K562 (cell line): Measurements from ENCODE around the gene OR4F15. TPM values are rescaled to one million over a fixed set of nuclear protein-coding genes. Genes with fewer than 3 reads are reported as not detected.
"Not testable (repeated sequence)": the region's sequence is repeated elsewhere in the genome, so short reads cannot be mapped to it uniquely, and the experiment has no call there.

Experiments used
- ATAC-seq: fragments of 200-7000 bp; cut with Tn5 transposase; 3 replicates; pipeline ENCODE4 v1.9.1; 2020; ENCODE audit warnings: moderate library complexity
- BruUV-seq: library from RNA; stranded (reverse); fragments of 400-500 nt; replicated peaks from 2 replicates; lab custom pipeline; 2021; lab: Mats Ljungman, UMichigan
- CTCF ChIA-PET: fragments of 300-600 bp; formaldehyde crosslinking; extraction: SDS; loops from one replicate; lab custom pipeline; 2021; ENCODE audit warnings: low intra/inter-chr PET ratio; lab: Yijun Ruan, JAX
- POLR2A ChIA-PET: fragments of 300-600, 350-650 bp; sonication (Branson Sonifier 250); formaldehyde crosslinking; extraction: SDS; loops from one replicate; lab custom pipeline; 2021; ENCODE audit warnings: antibody characterized with exemption, inconsistent platforms; lab: Yijun Ruan, JAX
- DNase-seq, 4 experiments: peaks; one replicate each; pipeline versions ENCODE4 v3.0.0 to v3.0.0-alpha.2; 2011 to 2018; ENCODE audit warnings: low spot score in 3 of 4, mixed read lengths in 3 of 4; ENCODE audit errors: extremely low read depth in 1 of 4
- FAIRE-seq: peaks from 2 replicates; lab custom pipeline; 2011; peaks lifted over from hg19 to GRCh38; lab: Jason Lieb, UNC
- H2AFZ ChIP-seq: 2 replicates; pipeline ENCODE4 v1.6.0; 2011; ENCODE audit warnings: low read depth, low read length, control low read depth, inconsistent platforms
- H3K27ac ChIP-seq: fragments of 200-600 bp; 3 replicates; pipeline ENCODE4 v1.8.0; 2011; ENCODE audit warnings: low read depth, mild to moderate bottlenecking, control low read depth, inconsistent platforms, low read length, moderate library complexity, mixed read lengths; ENCODE audit errors: extremely low read depth
- H3K27me3 ChIP-seq, 2 experiments: fragments of 300-600 bp in 1 of 2; 2 replicates in 1 of 2; 3 replicates in 1 of 2; pipeline versions ENCODE4 v1.6.0 to v1.8.0; 2011; ENCODE audit warnings: inconsistent platforms in 2 of 2, low read length in 2 of 2, mild to moderate bottlenecking in 1 of 2, mixed read lengths in 1 of 2, moderate library complexity in 1 of 2; ENCODE audit not compliant: control insufficient read depth in 2 of 2, insufficient read depth in 2 of 2
- H3K36me3 ChIP-seq: fragments of 300-600 bp; 3 replicates; pipeline ENCODE4 v1.8.0; 2011; ENCODE audit warnings: mild to moderate bottlenecking, low read length, inconsistent platforms; ENCODE audit not compliant: control insufficient read depth, insufficient read depth
- H3K4me1 ChIP-seq, 2 experiments: fragments of 200-600 bp in 1 of 2; replicated peaks in 1 of 2; 2 replicates in 1 of 2; 3 replicates in 1 of 2; pipeline versions ENCODE4 v1.5.1 to v1.8.0; 2011; ENCODE audit warnings: inconsistent platforms in 2 of 2, low read length in 2 of 2, mild to moderate bottlenecking in 1 of 2, mixed read lengths in 1 of 2, moderate library complexity in 1 of 2; ENCODE audit not compliant: control insufficient read depth in 2 of 2, insufficient read depth in 2 of 2
- H3K4me2 ChIP-seq: 2 replicates; pipeline ENCODE4 v1.6.1; 2011; ENCODE audit warnings: low read length, control low read depth, inconsistent platforms, mixed read lengths; ENCODE audit not compliant: insufficient read depth
- H3K4me3 ChIP-seq: fragments of 200-600 bp; sonication (generic), shearing (Covaris generic); 2 replicates; pipeline ENCODE4 v1.5.1; 2016; ENCODE audit warnings: control low read depth, inconsistent platforms
- H3K79me2 ChIP-seq: fragments of 200-600 bp; 3 replicates; pipeline ENCODE4 v1.8.0; 2011; ENCODE audit warnings: low read length, inconsistent platforms; ENCODE audit not compliant: control insufficient read depth, insufficient read depth
- H3K9ac ChIP-seq, 2 experiments: 2 replicates each; pipeline versions ENCODE4 v1.6.0 to v1.6.1; 2011; ENCODE audit warnings: low read depth in 2 of 2, low read length in 2 of 2, control low read depth in 1 of 2, inconsistent platforms in 1 of 2, mild to moderate bottlenecking in 1 of 2, mixed read lengths in 1 of 2; ENCODE audit not compliant: insufficient read depth in 1 of 2
- H3K9me1 ChIP-seq: one replicate; pipeline ENCODE4 v1.6.0; 2011; ENCODE audit warnings: inconsistent platforms, mild to moderate bottlenecking, low read length, moderate library complexity; ENCODE audit not compliant: control insufficient read depth, insufficient read depth
- H3K9me3 ChIP-seq: replicated peaks from 2 replicates; pipeline ENCODE4 v1.5.1; 2011; ENCODE audit warnings: low read depth, low read length, inconsistent platforms; ENCODE audit not compliant: control insufficient read depth, insufficient read depth
- H4K20me1 ChIP-seq: replicated peaks from 2 replicates; pipeline ENCODE4 v1.6.1; 2011; ENCODE audit warnings: low read length, inconsistent platforms, mixed read lengths; ENCODE audit not compliant: control insufficient read depth, insufficient read depth
- WGBS: fragments of 100-300 bp; shearing (Covaris generic); methylation state at CpG from one replicate; pipeline ENCODE4 v1.1.6; 2016; ENCODE audit warnings: low coverage, mixed read lengths; ENCODE audit not compliant: insufficient coverage; ENCODE audit errors: missing lambda C conversion rate; 5-methylcytosine and 5-hydroxymethylcytosine counted together
- in situ Hi-C: fragments of 300-500 bp; cut with MboI; formaldehyde crosslinking; loops from 4 replicates; pipeline ENCODE4 v1.15.0; 2018; ENCODE audit warnings: inconsistent platforms, mixed read lengths
- intact Hi-C: fragments of 100-400 bp; cut with micrococcal nuclease; formaldehyde crosslinking; loops from 2 replicates; pipeline ENCODE4 v1.14.2; 2022
- polyA plus RNA-seq, 8 experiments: library from polyadenylated mRNA; depleted of rRNA in 4 of 8; stranded (reverse) in 5 of 8; unstranded in 3 of 8; fragments of >200 nt; fragmentation: Nextera tagmentation in 2 of 8; fragmentation: Illumina TruSeq in 1 of 8; extraction: Ambion mirVana in 2 of 8; extraction: Trizol in 1 of 8; gene quantifications; 2 replicates each; pipeline versions ENCODE4 v1.2.1 to v1.2.3, GENCODE V29; 2011 to 2014; ENCODE audit warnings: inconsistent platforms in 1 of 8, missing spikeins in 1 of 8
- total RNA-seq, 7 experiments: library from RNA; depleted of rRNA in 6 of 7; stranded (reverse); fragments of >200 nt in 6 of 7; fragmentation: Illumina TruSeq in 2 of 7; extraction: Trizol in 2 of 7; gene quantifications; 2 replicates each; pipeline versions ENCODE4 v1.2.1 to v1.2.3, GENCODE V29; 2011 to 2021; ENCODE audit warnings: low replicate concordance in 1 of 7

OR4F15 gene
- total and polyA plus RNA-seq, 9 of the 15 experiments (the other 6 are each of a cell fraction or from before 2014, with no cell fraction given), result not detected

DNA sequence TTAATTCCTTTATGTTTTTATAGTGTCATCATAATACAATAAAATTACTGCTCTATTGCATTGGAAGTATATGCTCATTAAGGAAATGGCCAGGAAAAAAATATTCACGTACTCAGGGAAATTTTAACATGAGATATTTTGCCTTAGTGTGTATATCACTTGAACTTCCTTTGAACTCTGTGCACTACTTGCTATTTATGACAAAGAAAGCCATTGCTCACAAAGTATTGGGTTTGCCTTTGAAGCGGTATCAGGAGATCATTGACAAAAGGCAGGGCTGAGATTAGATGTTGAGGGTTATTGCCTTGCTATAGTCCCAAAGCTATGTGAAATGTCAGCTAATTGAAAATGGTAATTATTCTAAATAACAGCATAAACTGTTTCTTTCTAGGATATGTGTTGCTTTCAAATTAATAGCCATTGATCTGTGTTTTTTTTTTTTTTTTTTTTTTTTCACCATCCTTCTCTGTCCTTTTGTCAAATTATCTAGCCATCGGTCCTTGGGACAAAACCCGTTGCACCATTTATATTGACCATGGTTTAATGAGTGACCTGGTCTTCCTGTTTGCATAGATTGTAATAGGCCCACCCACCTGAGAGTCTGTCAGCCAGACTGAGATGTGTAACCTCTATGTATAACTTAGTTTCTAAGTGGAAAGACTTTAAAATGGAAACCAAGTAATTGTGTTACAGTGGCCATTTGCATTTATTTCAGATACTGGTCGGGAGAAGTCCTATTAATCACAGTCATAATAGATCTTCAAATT lies 23.3 kb upstream of the OR4F15 start:
- H3K9me1 ChIP-seq, in situ Hi-C loops, CTCF ChIA-PET, H3K36me3 ChIP-seq, H3K9ac ChIP-seq, H4K20me1 ChIP-seq, H3K9me3 ChIP-seq, ATAC-seq, BruUV-seq, H3K4me1 ChIP-seq, H2AFZ ChIP-seq, DNase-seq, H3K4me3 ChIP-seq, H3K27ac ChIP-seq, FAIRE-seq, H3K27me3 ChIP-seq, H3K4me2 ChIP-seq, H3K79me2 ChIP-seq, POLR2A ChIA-PET, intact Hi-C loops: not testable (repeated sequence)
- 2% methylated on average over 3 of the region's 5 CpGs for WGBS

DNA sequence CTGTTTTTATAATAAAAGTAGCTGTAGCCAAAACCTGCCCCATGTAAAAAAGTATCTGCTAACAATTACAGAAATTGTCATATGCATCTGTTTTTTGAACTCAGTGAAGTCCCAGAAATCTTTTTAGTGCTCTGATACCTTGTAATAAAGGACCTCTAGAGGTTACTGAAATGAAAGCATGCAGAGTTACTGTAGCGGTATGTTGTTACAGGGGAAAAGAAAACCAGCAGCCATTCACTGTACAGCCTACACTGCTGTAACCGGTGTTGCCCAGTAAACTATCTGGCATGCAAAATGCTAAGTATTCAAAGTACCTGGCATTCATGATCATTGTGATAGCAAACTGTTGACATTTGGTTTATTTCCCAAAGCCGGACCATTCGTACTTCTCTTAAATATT lies 21.3 kb upstream of the OR4F15 start:
- 0% methylated on average over 1 of the region's 4 CpGs for WGBS
- not testable (repeated sequence) for H2AFZ ChIP-seq

DNA sequence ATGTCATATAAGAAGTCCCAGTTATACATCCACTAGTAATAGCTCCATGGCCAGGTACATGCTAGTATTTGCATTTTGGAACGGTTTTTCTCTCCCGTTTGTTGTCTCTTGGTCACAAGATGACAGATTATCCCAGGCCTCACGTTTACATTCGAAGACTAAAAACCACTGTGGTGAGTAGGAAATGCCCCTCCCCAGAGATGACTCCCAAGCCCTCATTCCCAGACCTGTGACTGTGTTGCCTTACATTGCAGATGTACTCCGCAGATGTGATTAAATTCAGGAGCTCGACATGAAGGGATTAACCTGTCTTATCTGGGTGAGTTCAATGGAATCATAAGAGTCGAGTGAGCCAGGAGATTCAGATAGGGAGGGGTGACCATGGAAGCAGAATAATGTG lies 18.0 kb upstream of the OR4F15 start:
- CTCF ChIA-PET, intact Hi-C loops: not testable (repeated sequence)
- WGBS, result 1% methylated on average over 7 of the region's 7 CpGs

More for the DNA sequence above, 21.3 kb upstream of the OR4F15 start:
- H3K9me3 ChIP-seq, H3K4me1 ChIP-seq, H3K27me3 ChIP-seq, CTCF ChIA-PET, in situ Hi-C loops, H3K4me2 ChIP-seq, intact Hi-C loops, FAIRE-seq, H3K9me1 ChIP-seq, H3K79me2 ChIP-seq, H3K36me3 ChIP-seq, POLR2A ChIA-PET, BruUV-seq, H3K9ac ChIP-seq, H3K27ac ChIP-seq, H3K4me3 ChIP-seq, H4K20me1 ChIP-seq, DNase-seq: not testable (repeated sequence)
- ATAC-seq, result peak; percentile 57; the same call in 1 of the 3 replicates

More for the DNA sequence above, 18.0 kb upstream of the OR4F15 start:
- H3K27me3 ChIP-seq, H2AFZ ChIP-seq, H3K9me1 ChIP-seq, ATAC-seq, BruUV-seq, H3K79me2 ChIP-seq, DNase-seq, H3K4me1 ChIP-seq, in situ Hi-C loops, FAIRE-seq, H3K9ac ChIP-seq, H3K27ac ChIP-seq, H3K9me3 ChIP-seq, H3K4me3 ChIP-seq, H3K36me3 ChIP-seq, H3K4me2 ChIP-seq, H4K20me1 ChIP-seq: not testable (repeated sequence)
- POLR2A ChIA-PET, result interaction anchor here (1.0 kb wide), 1 partner anchor 10 kb away, joined by 3 read pairs; the partner anchor contains the start of gene OR4F6
